ENCODE data around the gene MACROD1.

The MACROD1 gene

DNA sequence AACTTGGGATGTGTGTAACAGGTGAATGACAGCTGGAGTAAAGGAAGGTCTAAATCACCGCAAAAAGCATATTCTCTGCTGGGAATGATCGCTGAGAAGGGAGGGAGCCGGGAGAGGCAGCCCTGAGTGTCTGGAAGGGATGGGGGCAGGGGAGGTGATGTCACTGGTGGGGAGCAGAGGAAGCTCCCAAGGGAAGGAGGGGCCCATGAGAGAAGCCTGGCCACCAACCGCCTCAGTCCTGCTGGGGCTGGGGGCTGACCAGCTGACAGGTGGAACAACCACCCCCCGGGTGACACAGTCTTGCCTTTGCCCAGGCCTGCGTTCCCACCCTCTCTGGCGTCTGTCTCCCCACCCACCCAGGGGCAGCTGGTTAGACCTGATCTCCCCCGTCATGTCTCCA, 136.1 kb downstream of the MACROD1 start:
- DNase-seq, result no peak

DNA sequence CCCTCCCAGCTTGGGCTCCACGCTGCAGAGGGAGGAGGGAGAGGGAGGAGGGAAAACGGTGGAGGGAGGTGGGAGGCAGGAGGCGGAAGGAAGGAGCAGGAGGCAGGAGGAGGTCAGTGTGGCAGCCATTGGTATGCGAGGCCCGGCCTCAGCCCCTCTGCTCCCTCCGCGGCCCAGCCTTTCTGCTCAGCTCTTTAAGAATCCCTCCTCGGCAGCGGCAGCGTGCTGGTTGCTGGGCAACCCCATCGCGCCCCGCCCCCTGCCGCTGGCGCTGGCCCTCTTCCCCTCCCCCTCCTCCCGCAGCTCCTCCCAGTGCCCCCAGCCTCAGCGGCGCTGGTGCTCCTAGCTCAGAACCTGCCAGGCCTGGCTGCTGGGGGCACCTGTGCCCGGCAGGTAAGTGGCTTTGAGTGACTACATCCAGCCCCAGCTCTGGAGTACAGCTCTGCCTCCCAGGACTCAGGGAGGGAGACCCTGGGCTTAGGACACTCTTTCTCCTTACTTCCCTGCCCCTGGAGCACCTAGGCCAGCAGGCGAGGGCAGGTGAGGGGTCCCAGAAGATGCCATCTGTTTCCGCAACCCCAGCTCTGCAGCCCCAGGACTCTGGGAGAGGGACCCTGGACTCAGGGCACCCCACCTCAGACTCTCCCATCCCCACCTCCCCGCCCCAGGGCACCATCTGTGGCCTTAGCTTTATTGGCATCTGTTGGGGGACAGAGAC, 137.4 kb downstream of the MACROD1 start:
- DNase-seq, result peak; percentile 63

DNA sequence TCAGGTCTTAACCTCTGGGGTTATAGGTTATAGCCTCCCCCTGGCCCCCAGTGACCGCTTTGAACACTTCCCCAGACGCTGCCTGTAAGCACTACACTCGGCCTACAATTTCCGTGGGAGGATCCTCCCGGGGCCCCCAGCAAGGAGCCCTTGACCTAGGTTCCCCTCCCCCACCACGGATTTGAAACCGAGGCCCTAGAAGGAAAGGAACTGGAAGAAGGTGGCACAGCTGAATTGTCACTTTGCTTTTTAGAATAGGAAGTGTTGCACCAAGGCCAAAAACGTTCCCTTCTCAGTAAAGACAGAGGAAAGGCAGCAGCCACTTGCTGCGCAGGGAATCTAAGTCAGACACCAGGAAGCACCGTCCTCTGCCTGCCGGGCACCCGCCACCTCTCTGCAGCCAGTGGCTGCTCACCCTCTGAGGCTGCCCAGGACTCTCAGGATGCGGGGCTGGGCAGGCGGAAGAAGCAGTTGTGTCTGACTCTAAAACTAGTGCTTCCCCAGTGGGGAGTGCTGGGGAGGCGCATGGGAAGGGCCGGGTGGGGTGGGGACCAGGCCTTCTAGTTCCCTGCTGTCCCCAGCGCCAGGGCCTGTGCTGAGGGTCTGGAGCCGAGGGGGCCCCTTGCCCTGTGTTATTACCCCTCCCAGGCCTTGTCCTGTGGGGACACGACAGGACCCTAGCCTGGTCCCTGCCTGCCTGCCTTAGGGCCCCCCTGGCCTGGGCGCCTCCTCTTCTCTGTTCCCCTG, 138.1 kb downstream of the MACROD1 start:
- DNase-seq, result no peak

DNA sequence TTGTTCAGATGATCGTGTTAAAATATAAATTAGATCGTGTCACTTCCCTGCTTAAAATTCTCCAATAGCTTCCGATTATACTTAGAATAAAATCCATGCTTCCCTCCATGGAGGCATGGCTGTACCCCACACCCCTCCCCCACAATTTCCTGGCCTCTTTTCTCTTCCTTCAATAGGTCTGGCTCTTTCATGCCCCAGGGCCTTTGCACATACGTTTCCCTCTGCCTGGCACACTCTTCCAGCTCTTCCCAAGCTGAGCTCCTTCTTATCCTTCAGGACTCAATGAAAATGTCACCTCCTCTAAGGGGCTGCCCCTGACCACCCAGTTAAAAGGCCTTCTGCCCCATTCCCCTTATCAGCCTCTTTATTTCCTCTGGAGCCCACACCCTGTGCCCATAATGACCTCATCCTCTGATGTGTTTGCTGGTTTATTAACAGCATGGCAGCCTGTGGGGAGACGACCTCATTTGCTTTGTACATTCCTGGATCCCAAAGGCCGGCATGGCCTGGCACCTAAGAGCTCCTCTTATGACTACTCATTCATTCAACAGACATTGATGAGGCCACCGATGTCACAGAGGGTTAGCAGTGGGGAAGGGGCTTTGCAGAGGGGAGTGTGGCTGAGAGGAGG, 139.2 kb downstream of the MACROD1 start:
- no peak for DNase-seq

- no peak for DNase-seq
Observed at GRCh38 chr11:64025205-64025604, 140.7 kb downstream of the MACROD1 start.

- no peak for DNase-seq
Observed at GRCh38 chr11:64023712-64024710, 141.9 kb downstream of the MACROD1 start.

DNA sequence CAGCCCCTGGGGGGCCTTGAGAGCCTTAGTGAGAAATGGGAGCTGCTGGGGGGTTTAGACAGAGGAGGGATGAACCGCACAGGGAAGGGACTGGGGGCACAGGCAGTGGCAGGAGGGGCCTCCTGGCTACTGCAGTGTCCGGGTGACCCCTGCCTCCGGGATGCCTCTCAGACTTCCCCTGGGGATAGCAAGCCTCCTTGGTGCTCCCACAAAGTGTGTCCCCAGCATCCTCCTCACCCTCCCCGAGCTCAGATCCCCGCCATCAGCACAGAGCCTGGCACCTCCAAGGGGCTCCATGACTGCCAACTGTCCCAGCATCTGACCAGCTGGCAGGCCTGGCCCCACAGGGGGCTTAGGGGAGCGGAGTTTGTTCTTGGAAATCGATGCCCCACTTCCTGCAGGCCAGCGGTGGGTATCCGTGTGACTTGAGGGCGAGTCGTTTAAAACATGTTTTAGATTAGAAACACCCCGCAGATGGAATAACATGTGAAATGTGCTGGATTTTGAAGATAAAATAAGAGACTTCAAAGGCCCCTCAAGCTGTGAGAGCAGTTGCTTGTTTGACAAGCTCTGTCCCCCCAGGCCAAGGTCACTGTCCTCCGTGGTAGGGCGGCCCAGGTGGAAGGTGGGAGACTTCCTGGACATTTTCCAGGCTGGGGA, 143.7 kb downstream of the MACROD1 start:
- DNase-seq, result no peak

GRCh38 chr11:64021757-64022093, 144.2 kb downstream of the MACROD1 start:
- DNase-seq, result no peak

GRCh38 chr11:64020976-64021756, 144.7 kb downstream of the MACROD1 start:
- DNase-seq, result no peak

DNA sequence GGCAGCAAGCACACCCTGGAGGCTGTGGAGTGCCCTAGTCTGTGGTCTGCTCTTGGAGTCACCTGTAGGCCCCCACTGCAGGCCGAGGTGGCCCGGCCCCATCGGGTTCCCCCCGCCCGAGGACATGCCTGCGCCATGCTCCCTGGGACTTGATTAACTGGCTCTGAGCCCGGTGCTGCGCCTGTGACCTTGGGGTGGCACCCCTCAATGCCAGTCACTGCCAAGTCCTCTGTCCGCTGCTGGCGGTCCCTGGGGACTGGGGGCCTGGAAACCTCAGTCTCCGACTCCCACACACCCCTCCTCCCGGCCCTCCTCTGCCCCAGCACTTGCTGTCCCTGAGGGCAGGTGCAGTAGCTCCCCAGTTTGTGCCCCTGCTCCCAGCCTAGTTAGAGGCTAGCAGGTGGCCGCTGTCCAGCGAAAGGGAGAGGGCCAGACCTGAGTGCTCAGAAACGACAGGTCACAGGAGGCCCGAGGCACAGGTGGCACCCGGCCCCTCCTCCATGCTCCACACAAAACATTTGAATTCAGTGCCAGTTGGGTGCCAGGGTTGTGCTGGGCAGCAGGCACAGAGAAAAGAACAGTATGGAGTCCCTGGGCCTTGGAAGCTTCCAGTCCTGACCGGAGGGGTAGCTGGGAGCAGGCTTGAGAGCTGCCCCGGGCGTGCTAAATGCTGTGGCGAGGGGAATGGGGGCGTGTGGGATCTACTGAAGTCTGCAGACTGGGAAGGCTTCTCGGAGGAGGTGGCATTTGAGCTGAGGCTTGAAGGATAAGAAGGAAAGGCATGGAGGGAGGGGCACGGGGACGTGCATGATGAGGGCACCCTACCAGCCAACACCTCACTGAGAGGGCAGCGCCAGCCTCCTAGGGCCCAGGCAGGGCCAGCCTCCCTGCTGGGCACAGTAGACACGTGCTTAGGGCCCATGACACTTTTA, 146.5 kb downstream of the MACROD1 start:
- no peak for DNase-seq

- no peak for DNase-seq
Observed at GRCh38 chr11:64018310-64018709, 147.6 kb downstream of the MACROD1 start.

GRCh38 chr11:64017945-64018224, 148.0 kb downstream of the MACROD1 start:
- DNase-seq, result no peak

- DNase-seq, result no peak
Observed at GRCh38 chr11:64015935-64016845, 149.7 kb downstream of the MACROD1 start.

GRCh38 chr11:64015510-64015909, 150.4 kb downstream of the MACROD1 start:
- DNase-seq, result no peak

GRCh38 chr11:64014356-64014755, 151.6 kb downstream of the MACROD1 start:
- no peak for DNase-seq

DNA sequence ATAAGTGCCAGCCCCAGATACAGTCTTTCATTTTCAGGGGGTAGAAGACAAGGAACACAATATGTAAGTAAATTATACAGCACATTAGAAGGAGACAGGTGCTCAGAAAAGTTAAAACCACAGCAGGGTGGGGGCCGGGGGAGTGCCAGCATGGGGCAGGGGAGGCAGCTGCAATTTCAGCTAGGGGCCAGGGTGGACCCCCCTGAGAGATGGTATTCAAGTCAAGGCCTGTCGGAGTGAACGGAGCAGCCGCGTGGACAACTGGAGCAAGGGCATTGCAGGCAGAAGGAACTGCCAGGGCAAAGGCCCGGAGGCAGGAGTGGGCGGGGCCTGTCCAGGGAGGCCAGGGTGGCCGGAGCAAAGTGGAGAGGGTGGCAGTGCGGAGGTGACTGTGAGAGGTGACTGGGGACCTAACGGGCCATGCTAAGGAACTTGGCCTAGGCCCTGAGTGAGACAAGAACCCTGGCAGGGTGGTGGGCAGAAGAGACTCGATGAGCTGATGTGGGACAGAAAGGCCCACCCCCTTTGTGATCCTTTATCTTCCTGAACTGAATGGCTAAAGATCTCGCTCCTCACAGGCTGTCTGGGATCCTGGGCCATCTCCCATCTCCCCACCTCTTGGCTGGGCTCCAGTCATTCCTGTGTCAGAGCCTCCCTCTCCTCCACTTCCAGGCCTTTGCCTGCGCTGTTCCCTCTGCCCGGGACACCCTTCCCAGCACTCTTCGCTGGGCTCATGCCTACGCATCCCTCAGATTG, 152.6 kb downstream of the MACROD1 start:
- no peak for DNase-seq

DNA sequence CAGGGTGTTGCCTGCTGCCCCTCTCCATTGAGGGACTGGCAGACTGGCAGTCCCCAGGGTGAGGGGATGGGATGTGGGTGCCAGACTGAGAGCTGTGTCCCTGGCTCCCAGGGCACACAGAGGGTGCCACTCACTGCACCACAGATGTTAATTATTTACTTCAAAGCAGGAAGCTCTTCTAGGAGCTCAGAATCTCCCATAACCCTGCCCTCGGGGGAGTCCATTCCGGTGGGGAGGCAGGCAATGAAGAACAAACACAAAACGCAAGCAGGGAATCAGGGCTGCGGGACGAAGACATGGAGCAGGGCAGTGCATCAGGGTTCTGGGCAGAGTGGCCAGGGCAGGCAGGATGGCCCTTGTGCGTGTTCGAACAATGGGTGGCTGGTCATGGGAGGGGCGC, 154.5 kb downstream of the MACROD1 start:
- DNase-seq, result no peak

- no peak for DNase-seq
Observed at GRCh38 chr11:64010783-64011182, 155.1 kb downstream of the MACROD1 start.

DNA sequence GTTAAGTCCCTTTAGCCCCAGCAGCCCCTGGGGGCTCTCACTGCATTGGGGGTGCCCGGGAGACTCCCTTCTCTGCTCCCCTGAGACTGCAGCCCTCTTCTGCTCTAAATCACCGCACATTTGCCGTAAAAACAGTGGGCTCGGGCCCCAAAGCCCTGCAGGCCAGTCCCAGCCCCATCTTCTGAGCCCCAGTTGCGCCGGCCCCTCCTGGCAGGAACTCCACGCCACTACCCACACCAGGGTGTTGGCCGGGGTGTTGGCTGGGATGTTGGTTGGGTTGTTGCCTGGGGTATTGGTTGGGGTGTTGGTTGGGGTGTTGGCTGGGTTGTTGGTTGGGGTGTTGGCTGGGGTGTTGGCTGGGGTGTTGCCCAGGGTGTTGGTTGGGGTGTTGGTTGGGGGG, 156.2 kb downstream of the MACROD1 start:
- DNase-seq, result no peak
